ENCODE measurements around the gene CLMN. TPM values are rescaled to one million over a fixed set of nuclear protein-coding genes. Genes with fewer than 3 reads are reported as not detected.
A peak's percentile ranks its signal among the peaks of the same experiment; 100 is the strongest.

Gene CLMN
- total and polyA plus RNA-seq, 2 of the 4 experiments (the other 2 are of a cell fraction): 0.10 to 0.18 TPM

DNA sequence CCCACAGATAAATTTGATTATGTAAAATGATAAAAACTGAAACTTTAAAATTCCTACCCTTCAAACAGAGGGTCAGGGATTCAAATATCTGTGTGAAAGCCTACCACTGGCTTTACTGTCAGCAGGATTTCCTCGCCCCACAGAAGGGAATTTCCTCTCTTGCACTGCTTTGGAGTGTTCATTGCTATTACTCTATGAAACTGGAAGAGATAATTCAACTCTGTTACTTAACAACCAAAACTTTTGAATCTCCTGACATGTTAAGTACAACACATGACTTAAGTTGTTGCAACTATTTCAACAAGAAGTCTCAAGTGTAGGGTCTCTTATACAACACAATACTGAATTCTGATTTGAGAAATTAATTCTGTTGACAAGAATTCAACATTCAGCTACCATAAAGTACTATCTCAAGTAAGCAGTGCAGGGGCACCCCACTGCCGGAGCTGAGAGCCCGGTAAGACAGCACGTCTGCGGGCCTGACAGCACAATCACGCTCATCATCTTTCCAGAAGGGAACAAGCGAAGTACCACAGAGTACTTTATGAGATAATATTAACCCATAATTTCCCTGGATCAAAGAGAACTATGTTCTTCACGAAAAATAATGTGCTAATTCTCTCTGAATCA is 185.3 kb downstream of the CLMN start:
- peak; percentile 76 for DNase-seq
- dilution Hi-C loops (cut with HindIII; ENCODE audit: low sequenced_read_pairs, unreplicated experiment) (no loop called here), intact Hi-C loops (cut with micrococcal nuclease) (no loop called here), in situ Hi-C loops (cut with MboI; ENCODE audit: low sequenced_read_pairs) (loop anchor here (25.0 kb wide), 1 partner anchor 378 kb away; the partner anchor contains the start of gene SYNE3)
- H2BK20ac ChIP-seq (ENCODE audit: low read depth, low read length): no peak overlapping the region
- H2AK5ac ChIP-seq (ENCODE audit: low read depth, low read length): no peak overlapping the region
- no peaks in the 10 kb centered on the region for H3K9me3 ChIP-seq (ENCODE audit: control insufficient read depth, insufficient read depth, low read length)
- peaks cover 16 to 53% of the 10 kb centered on the region in 2 experiments for H3K79me1 ChIP-seq (ENCODE audit: low read depth in 1 of 2, low read length in 2 of 2)
- no peak overlapping the region for H3K23ac ChIP-seq (ENCODE audit: low read depth, low read length)
- peak overlapping the region; percentile 43 for H3K4me2 ChIP-seq (ENCODE audit: low read depth, low read length)
- POLR2A ChIA-PET (ENCODE audit: unreplicated experiment): no interaction called here
- H3K56ac ChIP-seq (ENCODE audit: extremely low read depth, insufficient read depth, low read length): no peak overlapping the region
- TF ChIP-seq CEBPB (IDR thresholded peaks at IDR 0.05; ENCODE audit: low read depth, low read length) (peak; percentile 74), MAFK (IDR thresholded peaks at IDR 0.05; ENCODE audit: low read depth, low read length) (no peak)
- peaks cover 3% of the 10 kb centered on the region; the same call in 1 of the 2 replicates for H3K36me3 ChIP-seq (ENCODE audit: control insufficient read depth, insufficient read depth, low read length)
- H3K4me3 ChIP-seq (ENCODE audit: insufficient read depth, low read depth, low read length): no peak overlapping the region
- CTCF ChIA-PET: no interaction called here
- ATAC-seq (ENCODE audit: low read depth): no peak; the same call in 1 of the 2 replicates
- H2AFZ ChIP-seq (replicated peaks; ENCODE audit: low read length, poor library complexity): no peak overlapping the region
- WGBS, 2 experiments (ENCODE audit: extremely low coverage in 2 of 2, insufficient read length in 1 of 2): 97% methylated on average over 6 of the region's 8 CpGs; no CpG with 5 or more reads in 1 of the 2 experiments
- H4K91ac ChIP-seq (ENCODE audit: insufficient read depth, low read depth, low read length): no peak overlapping the region; the same call in 1 of the 2 replicates
- BruUV-seq (replicated peaks): no TSS peak
- H2BK15ac ChIP-seq (ENCODE audit: low read depth, low read length): no peak overlapping the region; the same call in 2 of the 3 replicates
- no peaks in the 10 kb centered on the region for H3K27me3 ChIP-seq (ENCODE audit: control insufficient read depth, insufficient read depth, low read length)
- peak overlapping the region; percentile 71; the same call in 1 of the 2 replicates for H3K14ac ChIP-seq (replicated peaks; ENCODE audit: low read depth, low read length)
- H4K20me1 ChIP-seq (ENCODE audit: insufficient read depth, low read length): peaks cover 9% of the 10 kb centered on the region
- peak overlapping the region; percentile 93 for H2BK5ac ChIP-seq (ENCODE audit: low read depth, low read length, poor library complexity, severe bottlenecking)
- H4K8ac ChIP-seq (ENCODE audit: low read depth in 2 of 2, low read length in 2 of 2): no peak overlapping the region
- no peak overlapping the region for H2AK9ac ChIP-seq (replicated peaks; ENCODE audit: low read depth, low read length, poor library complexity)
- 0 out of 2 replicates have a peak overlapping the region, but pooled peaks have one; percentile 36 for H3K4ac ChIP-seq (ENCODE audit: low read depth, low read length)
- peaks cover 10% of the 10 kb centered on the region for H3K9me1 ChIP-seq (ENCODE audit: insufficient read depth, low read length)
- H3K18ac ChIP-seq (ENCODE audit: low read depth, low read length): peak overlapping the region; percentile 42
- peak overlapping the region; percentile 76; the same call in 1 of the 2 replicates for H3K27ac ChIP-seq (ENCODE audit: insufficient read depth, low read length)
- H3K9ac ChIP-seq (ENCODE audit: low read depth, low read length): no peak overlapping the region
- peak overlapping the region; percentile 85; the same call in 1 of the 2 replicates for H4K5ac ChIP-seq (ENCODE audit: low read depth, low read length)
- H3K4me1 ChIP-seq (ENCODE audit: control insufficient read depth, insufficient read depth, low read length): peaks cover 19% of the 10 kb centered on the region
- no peak overlapping the region for H2BK120ac ChIP-seq (ENCODE audit: low read depth, low read length)

Measured in IMR-90 (cell line).